OCI-LY7 (cell line): ENCODE measurements around the gene LPAR3. TPM values are rescaled to one million over a fixed set of nuclear protein-coding genes. Genes with fewer than 3 reads are reported as not detected.

Source experiments
- BruUV-seq: library from RNA; stranded (reverse); fragments of 400-500 nt; replicated peaks from 2 replicates; lab custom pipeline; 2021; lab: Mats Ljungman, UMichigan
- CTCF ChIA-PET: fragments of 300-600 bp; sonication (Branson Sonifier 250); formaldehyde crosslinking; loops from one replicate; lab custom pipeline; 2022; ENCODE audit warnings: antibody characterized with exemption; ENCODE audit not compliant: unreplicated experiment; lab: Charles Lee
- POLR2A ChIA-PET: fragments of 300-600 bp; sonication (Branson Sonifier 250); formaldehyde crosslinking; loops from one replicate; lab custom pipeline; 2022; ENCODE audit warnings: antibody characterized with exemption; lab: Charles Lee
- DNase-seq: peaks from one replicate; pipeline ENCODE4 v3.0.0-alpha.2; 2015; ENCODE audit warnings: low spot score
- H2AFZ ChIP-seq: fragments of 200-600 bp; sonication (generic), shearing (Covaris generic); 2 replicates; pipeline ENCODE4 v1.6.1; 2014; ENCODE audit warnings: mild to moderate bottlenecking, antibody characterized with exemption, low read length, moderate library complexity
- H3K27ac ChIP-seq: fragments of 200-600 bp; sonication (generic); 2 replicates; pipeline ENCODE4 v1.5.1; 2014; ENCODE audit warnings: mixed run types, low read depth, mild to moderate bottlenecking, moderate library complexity, low read length, inconsistent platforms; ENCODE audit not compliant: poor library complexity, severe bottlenecking
- H3K36me3 ChIP-seq: fragments of 200-600 bp; sonication (generic); 2 replicates; pipeline ENCODE4 v1.6.1; 2014; ENCODE audit warnings: mild to moderate bottlenecking, antibody characterized with exemption, low read length, moderate library complexity, mixed read lengths; ENCODE audit not compliant: insufficient read depth
- H3K4me1 ChIP-seq: fragments of 200-600 bp; sonication (generic); 2 replicates; pipeline ENCODE4 v1.5.1; 2014; ENCODE audit warnings: mild to moderate bottlenecking, low read length; ENCODE audit not compliant: insufficient read depth, poor library complexity, severe bottlenecking
- H3K4me2 ChIP-seq: fragments of 200-600 bp; sonication (generic); 2 replicates; pipeline ENCODE4 v1.6.1; 2014; ENCODE audit warnings: mild to moderate bottlenecking, low read length
- H3K4me3 ChIP-seq: fragments of 200-600 bp; sonication (generic); 2 replicates; pipeline ENCODE4 v1.5.1; 2014; ENCODE audit warnings: mild to moderate bottlenecking, low read depth, low read length; ENCODE audit not compliant: poor library complexity, severe bottlenecking
- H3K79me2 ChIP-seq: fragments of 200-600 bp; sonication (generic); 2 replicates; pipeline ENCODE4 v1.6.1; 2016; ENCODE audit warnings: low read depth, mild to moderate bottlenecking, low read length, moderate library complexity, mixed read lengths; ENCODE audit not compliant: insufficient read depth
- H3K9me2 ChIP-seq: fragments of 200-600 bp; sonication (generic); 2 replicates; pipeline ENCODE4 v1.6.1; 2016; ENCODE audit warnings: mild to moderate bottlenecking, low read length, mixed read lengths; ENCODE audit not compliant: insufficient read depth
- H3K9me3 ChIP-seq: fragments of 200-600 bp; sonication (generic); 2 replicates; pipeline ENCODE4 v1.6.1; 2014; ENCODE audit warnings: mild to moderate bottlenecking, mixed run types, low read length, mixed read lengths
- H4K20me1 ChIP-seq: fragments of 200-600 bp; sonication (generic); 2 replicates; pipeline ENCODE4 v1.6.1; 2014; ENCODE audit warnings: mild to moderate bottlenecking, antibody characterized with exemption, low read length, moderate library complexity, mixed read lengths; ENCODE audit not compliant: insufficient read depth
- CTCF ChIP-seq: fragments of 200-600 bp; sonication (generic); conservative IDR thresholded peaks from 2 replicates; pipeline ENCODE4 v1.5.1; 2014; ENCODE audit warnings: mild to moderate bottlenecking, antibody characterized with exemption, low read length, moderate library complexity, mixed read lengths
- EZH2phosphoT487 ChIP-seq: fragments of 200-600 bp; sonication (generic); IDR thresholded peaks from 2 replicates; pipeline ENCODE4 v1.6.1; 2018; ENCODE audit warnings: low read depth, borderline replicate concordance, mild to moderate bottlenecking, mixed run types, antibody characterized with exemption, low read length, moderate library complexity, mixed read lengths
- intact Hi-C: fragments of 100-400 bp; cut with micrococcal nuclease; formaldehyde crosslinking; loops from one replicate; pipeline ENCODE4 v1.10.0; 2022; ENCODE audit not compliant: unreplicated experiment
- total RNA-seq, 2 experiments: library from RNA; depleted of rRNA in 1 of 2; stranded (reverse); fragments of >200 nt in 1 of 2; shearing (Covaris generic) in 1 of 2; gene quantifications; 2 replicates each; pipeline ENCODE4 v1.2.3, GENCODE V29; 2014 to 2022

Gene LPAR3
- total RNA-seq, 2 experiments from 2014 or later: not detected

GRCh38 chr1:84776639-84777038 lies 116.4 kb downstream of the LPAR3 start:
- Histone ChIP-seq H2AFZ (no peak overlapping the region), H4K20me1 (no peaks in the 10 kb centered on the region), H3K4me1 (no peaks in the 10 kb centered on the region), H3K9me2 (no peaks in the 10 kb centered on the region), H3K36me3 (no peaks in the 10 kb centered on the region), H3K9me3 (no peaks in the 10 kb centered on the region), H3K4me2 (no peak overlapping the region), H3K79me2 (no peaks in the 10 kb centered on the region), H3K27ac (no peak overlapping the region), H3K4me3 (no peak overlapping the region)
- intact Hi-C loops: no loop called here
- BruUV-seq: no TSS peak
- CTCF ChIA-PET: interaction anchor here (0.6 kb wide), 1 partner anchor 113 kb away, joined by 3 read pairs; no protein-coding TSS in a partner anchor
- no peak for DNase-seq
- POLR2A ChIA-PET: interaction anchor here (0.7 to 1.8 kb wide), 2 partner anchors 13 to 30 kb away, joined by 3 to 5 read pairs; no protein-coding TSS in a partner anchor
- TF ChIP-seq CTCF (no peak), EZH2phosphoT487 (no peak)

- no peak for DNase-seq
- CTCF ChIA-PET: no interaction called here
- no peaks in the 10 kb centered on the region for H4K20me1 ChIP-seq
- BruUV-seq: no TSS peak
- H3K9me2 ChIP-seq: no peaks in the 10 kb centered on the region
- TF ChIP-seq CTCF (no peak), EZH2phosphoT487 (no peak)
- H3K4me1 ChIP-seq: no peaks in the 10 kb centered on the region
- H3K27ac ChIP-seq: no peak overlapping the region
- H3K9me3 ChIP-seq: no peaks in the 10 kb centered on the region
- no peak overlapping the region for H2AFZ ChIP-seq
- POLR2A ChIA-PET: interaction anchor here (0.7 to 1.8 kb wide), 2 partner anchors 14 to 16 kb away, joined by 3 to 5 read pairs; no protein-coding TSS in a partner anchor
- no peak overlapping the region for H3K4me2 ChIP-seq
- intact Hi-C loops: no loop called here
- H3K4me3 ChIP-seq: no peak overlapping the region
- no peaks in the 10 kb centered on the region for H3K36me3 ChIP-seq
- H3K79me2 ChIP-seq: no peaks in the 10 kb centered on the region
Measured at GRCh38 chr1:84775535-84775920, 117.5 kb downstream of the LPAR3 start.

GRCh38 chr1:84774669-84775534 lies 118.1 kb downstream of the LPAR3 start:
- intact Hi-C loops: loop anchor here (5.0 kb wide), 2 partner anchors 162 to 843 kb away; no protein-coding TSS in a partner anchor
- ChIA-PET POLR2A (interaction anchor here (0.7 to 1.8 kb wide), 2 partner anchors 14 to 15 kb away, joined by 3 to 5 read pairs; no protein-coding TSS in a partner anchor), CTCF (no interaction called here)
- Histone ChIP-seq H3K9me3 (no peaks in the 10 kb centered on the region), H3K4me3 (no peak overlapping the region), H4K20me1 (no peaks in the 10 kb centered on the region), H3K4me1 (no peaks in the 10 kb centered on the region), H2AFZ (no peak overlapping the region), H3K36me3 (no peaks in the 10 kb centered on the region), H3K4me2 (no peak overlapping the region), H3K79me2 (no peaks in the 10 kb centered on the region), H3K27ac (no peak overlapping the region), H3K9me2 (no peaks in the 10 kb centered on the region)
- no peak for DNase-seq
- BruUV-seq: no TSS peak
- TF ChIP-seq CTCF (no peak), EZH2phosphoT487 (no peak)
